Fibroblast of skin of back (primary cell): ENCODE data around the gene TMEM178B.
"Not testable (repeated sequence)": the region's sequence is repeated elsewhere in the genome, so short reads cannot be mapped to it uniquely, and the experiment has no call there.

Experiments
- DNase-seq: peaks from one replicate; pipeline ENCODE4 v3.0.0-alpha.2; 2013

The TMEM178B gene

DNA sequence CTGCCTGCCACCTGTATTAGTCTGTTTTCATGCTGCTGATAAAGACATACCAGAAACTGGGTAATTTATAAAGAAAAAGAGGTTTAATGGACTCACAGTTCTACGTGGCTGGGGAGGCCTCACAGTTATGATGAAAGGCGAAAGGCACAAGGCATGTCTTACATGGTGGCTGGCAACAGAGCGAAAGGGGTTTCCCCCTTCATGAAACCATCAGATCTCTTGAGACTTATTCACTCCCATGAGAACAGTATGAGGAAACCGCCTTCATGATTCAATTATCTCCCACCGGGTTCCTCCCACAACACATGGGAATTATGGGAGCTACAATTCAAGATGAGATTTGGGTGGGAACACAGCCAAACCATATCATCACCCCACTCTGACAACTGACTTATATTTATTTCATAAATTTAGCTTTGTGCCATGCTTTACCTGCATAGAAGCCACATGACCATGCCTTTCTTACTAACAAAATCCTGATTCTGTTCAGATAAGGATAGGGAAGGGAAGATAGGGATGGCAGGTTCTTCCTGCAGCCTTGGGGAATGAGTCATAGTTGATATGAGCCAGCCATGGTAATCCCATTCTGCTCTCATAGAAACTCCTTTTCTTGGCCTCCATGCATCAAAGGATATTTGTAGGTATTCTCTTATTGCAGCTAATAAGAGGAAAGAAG lies 286.0 kb downstream of the TMEM178B start:
- DNase-seq, result no peak

DNA sequence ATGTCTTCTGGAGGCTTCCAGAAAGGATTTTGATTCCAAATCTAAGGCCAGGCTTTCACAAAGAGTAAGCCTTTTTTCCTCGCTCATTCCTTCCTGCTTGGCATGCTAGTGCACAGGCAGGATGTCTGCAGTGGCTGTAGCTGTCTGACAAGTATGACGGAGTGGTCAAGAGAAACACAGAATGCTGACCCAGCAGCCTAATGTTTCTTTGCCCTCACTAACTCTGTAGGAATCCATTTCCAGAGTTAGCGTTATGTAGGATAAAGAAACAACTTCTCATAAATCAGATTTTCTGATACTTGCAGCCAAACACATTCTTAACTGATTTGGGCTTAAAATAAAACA lies 286.5 kb downstream of the TMEM178B start:
- no peak for DNase-seq

GRCh38 chr7:141360803-141361202 lies 286.9 kb downstream of the TMEM178B start:
- no peak for DNase-seq

- no peak for DNase-seq
These were observed 287.6 kb downstream of the TMEM178B start for GRCh38 chr7:141361479-141361878.

DNA sequence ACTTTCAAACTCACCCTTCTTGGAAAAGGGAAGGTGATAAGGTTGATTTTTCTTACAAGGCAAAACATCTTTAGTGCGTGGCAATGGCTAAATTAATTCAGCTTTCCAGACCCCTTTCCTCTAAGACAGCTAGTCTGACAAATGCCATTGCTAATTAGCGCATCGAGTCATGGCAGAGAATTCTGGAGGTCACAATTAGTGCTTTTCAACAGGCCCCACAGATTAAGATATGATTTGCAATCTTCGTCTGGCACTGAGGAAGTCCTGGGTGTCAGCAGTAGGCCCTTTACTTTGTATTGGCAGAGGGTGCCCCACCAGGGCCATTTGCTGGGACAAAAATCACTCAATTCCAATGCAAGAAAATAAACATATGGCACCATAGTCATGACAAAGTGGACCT lies 288.1 kb downstream of the TMEM178B start:
- DNase-seq, result no peak

DNA sequence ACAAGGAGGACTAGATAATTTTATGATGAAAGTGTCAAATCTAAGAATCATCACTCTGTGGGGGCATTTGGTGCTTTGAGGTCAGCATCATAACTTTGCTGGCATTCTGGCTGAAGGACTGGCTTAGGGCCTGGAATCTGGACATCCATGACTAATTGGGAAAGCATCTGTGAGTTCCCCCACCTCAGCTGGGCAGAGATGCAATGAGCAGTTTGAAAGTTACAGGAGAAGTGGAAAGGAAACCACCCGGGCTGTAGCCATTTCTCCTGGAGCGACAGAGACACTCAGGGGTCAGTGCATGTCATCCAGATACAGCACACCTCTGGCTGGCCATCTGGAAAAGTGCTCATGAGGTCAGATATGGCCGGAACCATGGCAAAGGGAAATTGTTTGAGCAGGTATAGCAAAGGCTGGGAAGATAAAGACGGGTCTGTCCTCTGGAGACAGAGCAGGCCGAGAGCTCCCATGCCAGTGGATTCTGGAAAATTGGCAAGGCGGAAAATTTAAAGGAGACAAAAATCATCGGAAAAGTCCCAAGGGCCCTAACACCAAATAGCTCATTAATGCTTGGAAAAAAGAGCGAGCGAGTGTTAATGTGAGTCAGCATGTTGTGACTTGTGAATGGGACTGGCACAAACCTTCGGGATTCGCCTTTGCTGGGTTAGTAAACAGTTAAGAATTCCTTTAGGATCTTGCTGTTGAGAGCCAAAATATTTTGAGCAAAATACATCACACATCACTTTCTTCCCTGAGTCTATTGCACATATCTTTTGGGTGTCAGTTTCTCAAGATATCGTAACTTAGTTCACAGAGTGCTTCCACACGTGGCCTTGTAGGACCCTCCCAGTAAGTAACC lies 288.9 kb downstream of the TMEM178B start:
- DNase-seq, result peak; percentile 73

DNA sequence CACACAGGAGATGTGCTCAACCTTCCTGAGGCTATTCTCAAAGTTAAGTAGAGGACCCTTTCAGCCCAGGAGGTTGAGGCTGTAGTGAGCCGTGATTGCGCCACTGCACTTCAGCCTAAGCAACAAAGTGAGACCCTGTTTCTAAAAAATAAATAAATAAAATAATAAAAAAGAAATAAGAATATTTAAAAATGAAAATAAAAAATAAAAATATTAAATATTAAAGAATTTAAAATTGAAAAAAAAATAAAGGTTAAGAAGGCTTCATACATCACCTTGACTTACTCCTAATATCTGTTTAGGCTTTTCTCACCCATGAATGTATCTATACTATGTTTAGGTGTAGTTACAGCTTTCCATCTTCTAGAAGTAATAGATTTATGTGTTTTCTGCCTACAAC lies 289.9 kb downstream of the TMEM178B start:
- no peak for DNase-seq

GRCh38 chr7:141366091-141366621 lies 292.3 kb downstream of the TMEM178B start:
- DNase-seq, result peak; percentile 3

GRCh38 chr7:141369422-141369821 lies 295.6 kb downstream of the TMEM178B start:
- no peak for DNase-seq

DNA sequence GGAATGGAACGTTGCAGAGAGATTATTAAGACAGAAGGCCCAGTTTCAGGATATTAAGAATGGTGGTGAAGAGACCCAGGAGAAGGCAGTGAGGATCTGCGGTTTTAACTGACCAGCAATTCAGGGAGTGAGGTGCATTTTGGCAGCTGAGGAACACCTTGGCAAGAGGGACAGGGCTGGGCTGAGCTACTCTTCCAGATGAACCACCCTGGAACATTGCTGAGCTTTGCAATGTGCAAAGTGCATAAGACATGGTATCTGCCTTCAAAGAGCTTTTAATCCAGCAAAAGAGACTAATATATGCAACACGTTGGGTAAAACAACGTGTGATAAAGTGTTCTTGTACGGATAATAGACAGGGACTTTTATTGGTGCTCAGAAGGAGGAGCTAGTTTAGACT lies 296.3 kb downstream of the TMEM178B start:
- DNase-seq, result no peak

DNA sequence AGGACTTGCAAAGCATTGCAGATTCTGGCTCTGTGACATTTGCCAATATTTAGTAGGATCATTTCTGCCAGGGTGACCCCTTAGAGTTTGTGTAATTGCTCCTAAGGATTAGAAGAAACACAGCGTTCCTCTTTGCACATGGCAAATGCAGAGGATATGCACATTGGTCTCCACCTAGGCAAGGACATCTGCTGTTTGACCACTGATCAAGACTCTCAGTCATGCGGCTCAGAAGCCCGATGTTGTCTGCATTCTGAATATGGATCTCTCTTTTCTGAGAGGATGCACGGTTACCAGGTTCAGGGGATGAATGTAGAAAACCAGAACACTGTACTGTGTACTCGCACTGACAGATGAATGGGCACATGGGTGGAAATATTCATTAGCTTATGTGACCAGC lies 296.8 kb downstream of the TMEM178B start:
- DNase-seq, result no peak

DNA sequence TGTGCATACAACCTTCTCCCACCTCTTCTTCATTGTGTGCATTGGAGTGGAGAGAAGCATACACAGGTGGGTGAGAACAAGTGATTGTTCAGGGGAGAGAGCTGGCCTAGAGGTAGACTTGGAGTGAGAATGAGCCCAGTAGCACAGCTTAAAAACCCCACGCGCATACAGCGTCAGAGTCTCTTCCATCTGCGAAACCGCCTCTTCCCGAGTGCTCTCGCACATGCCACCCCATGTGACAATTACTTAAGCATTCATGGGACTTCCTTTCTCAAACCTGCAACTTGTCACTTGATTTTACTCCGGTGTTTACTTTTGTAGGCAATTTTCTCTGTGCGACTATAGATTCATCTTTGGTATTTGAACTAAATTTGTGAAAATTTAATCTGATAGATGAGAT lies 300.6 kb downstream of the TMEM178B start:
- no peak for DNase-seq

DNA sequence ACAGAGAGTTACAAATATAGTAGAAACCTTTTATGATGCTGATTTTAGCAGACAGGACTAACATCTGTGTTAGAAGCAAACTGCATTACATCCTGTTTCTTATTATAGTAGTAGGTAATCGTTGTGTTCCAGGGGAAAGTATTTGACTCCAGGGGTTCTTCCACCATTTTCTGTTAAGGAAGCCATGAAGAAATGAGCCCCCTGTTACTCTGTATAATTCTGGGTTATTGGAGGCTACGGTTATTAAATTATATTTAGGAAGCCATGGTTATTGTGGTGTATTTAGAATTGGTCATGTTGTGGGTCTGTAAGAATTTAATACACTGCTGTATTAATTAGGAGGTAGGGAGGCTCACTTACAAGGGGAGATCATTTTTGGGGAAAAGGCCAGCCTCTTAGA lies 301.6 kb downstream of the TMEM178B start:
- no peak for DNase-seq

DNA sequence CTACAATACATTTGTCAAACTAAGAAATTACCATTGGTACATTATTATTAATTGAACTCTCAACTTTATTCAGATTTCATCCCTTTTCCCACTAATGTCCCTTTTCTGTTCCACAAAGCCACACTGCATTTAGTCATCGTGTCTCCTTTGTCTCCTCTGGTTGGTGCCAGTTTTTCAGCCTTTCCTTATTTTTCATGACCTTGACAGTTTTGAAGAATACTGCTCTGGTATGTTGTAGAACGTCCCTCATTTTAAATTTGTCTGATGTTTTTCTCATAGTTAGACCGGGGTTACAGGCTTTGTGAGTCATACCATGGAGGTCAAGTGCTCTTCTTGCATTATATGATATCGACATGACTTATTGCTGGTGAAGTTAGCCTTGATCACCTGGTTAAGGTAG lies 304.0 kb downstream of the TMEM178B start:
- DNase-seq, result no peak

- no peak for DNase-seq
These were observed 304.5 kb downstream of the TMEM178B start for GRCh38 chr7:141378405-141378804.

DNA sequence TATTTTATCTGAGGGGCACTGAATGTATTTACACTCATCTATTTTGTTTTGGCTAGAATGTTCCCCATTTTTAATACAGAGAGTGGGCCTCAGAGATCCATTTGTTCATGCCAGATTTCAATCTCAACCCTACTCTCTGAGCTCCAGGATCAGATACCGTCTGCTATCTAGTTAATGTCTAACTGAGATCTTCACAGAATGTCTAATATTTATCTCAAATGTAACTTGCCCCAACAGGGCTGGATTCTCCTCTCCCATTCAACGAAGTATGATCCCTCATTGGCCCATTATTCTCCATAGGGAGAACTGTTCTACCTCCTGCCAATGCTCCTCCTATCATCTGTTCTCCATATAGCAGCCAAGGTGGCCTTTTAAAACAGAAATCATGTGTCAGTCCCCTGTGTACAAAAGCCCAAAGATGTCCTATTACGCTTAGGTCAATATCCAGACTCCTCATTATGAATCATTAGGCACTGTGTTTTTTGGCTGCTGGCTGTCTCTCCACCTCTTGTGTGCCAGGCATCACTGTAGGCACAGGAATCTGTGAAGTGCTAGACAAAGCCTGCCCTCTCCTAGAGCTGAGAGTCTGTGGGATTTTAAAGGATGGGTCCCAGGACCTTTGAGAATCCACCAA lies 308.0 kb downstream of the TMEM178B start:
- DNase-seq, result no peak

GRCh38 chr7:141383356-141383755 lies 309.5 kb downstream of the TMEM178B start:
- DNase-seq, result not testable (repeated sequence)

- DNase-seq, result no peak
These were observed 313.0 kb downstream of the TMEM178B start for GRCh38 chr7:141386881-141387280.

DNA sequence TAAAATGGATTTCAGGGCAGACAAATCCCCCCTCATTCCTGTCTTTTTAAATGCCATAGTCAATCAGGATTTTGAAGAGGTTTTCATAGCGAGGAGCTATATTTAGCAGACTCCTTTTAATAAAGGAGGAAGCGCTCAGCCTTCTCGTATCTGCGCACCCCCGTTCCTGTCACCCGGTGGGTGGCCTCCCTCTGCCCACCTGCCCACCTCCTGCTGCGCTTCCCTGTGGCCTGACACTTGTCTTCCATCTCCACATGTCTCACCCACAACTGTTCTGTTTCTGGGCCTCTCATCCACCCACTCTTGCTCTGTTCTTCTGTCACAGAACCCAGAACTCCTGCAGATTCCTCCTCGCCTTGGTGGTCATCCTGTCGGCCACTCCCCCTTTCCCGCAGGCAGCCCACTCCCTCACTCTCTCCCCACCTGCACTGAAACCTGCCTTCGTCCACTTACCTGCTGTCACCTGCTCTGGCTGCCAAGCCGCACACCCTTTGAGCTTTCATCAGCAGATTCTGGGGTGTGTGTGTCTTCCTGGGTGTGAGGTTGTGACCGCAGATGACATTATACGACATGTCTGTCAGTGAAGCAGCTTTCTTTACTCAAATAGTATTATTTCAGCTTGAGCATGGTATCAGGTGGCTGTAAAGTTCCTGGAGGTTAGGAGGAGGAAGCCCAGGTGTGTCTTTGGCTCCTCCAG lies 313.8 kb downstream of the TMEM178B start:
- no peak for DNase-seq

GRCh38 chr7:141389140-141389796 lies 315.4 kb downstream of the TMEM178B start:
- DNase-seq, result no peak

DNA sequence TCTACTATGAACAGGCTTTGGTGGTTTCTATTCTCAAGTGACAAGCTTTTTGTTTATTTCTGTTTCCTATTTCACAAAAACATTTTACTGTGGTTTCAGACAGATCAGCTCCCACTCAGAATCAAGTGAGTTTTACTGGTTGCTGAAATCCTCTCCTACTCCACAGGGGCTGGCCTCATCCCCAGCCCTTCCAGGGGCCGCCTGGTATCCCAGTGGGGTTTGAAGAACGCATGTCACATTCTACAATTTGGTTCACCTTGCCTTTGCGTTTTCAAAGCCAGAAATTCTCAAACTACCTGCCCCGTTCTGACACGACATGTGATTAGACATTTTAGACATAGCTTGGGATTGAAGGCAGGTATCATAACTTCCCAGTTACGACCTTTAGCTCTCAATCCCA lies 316.5 kb downstream of the TMEM178B start:
- DNase-seq, result no peak

DNA sequence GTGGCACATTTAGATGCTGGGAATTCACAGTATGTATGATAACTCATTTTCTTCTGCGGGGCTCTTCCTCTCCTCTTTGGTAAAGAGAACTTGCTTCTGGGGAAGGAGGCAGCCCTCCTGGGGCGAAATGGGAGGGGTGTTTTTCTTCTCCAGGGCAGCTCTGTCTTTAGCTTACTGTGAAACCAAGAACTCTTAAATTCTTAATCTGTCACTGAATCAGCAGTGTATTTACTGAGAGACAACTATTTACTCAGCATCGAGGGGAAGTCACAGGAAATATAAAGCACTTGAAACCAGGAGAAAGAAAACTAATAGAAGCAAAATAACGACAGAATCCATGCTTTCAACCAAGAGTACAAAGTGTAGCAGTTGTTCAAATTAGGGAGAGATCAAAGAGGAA lies 319.2 kb downstream of the TMEM178B start:
- no peak for DNase-seq
